Stimulated activated CD4-positive, alpha-beta T cell treated with anti-CD3 and anti-CD28 coated beads, Interleukin-2, amount 100 ng/mL, for 48 hours (primary cell): ENCODE data around the gene CTNNA2.

Source experiments
- DNase-seq, 2 donors: peaks; one replicate each; pipeline ENCODE4 v3.0.0-alpha.2; 2020

CTNNA2 gene

DNA sequence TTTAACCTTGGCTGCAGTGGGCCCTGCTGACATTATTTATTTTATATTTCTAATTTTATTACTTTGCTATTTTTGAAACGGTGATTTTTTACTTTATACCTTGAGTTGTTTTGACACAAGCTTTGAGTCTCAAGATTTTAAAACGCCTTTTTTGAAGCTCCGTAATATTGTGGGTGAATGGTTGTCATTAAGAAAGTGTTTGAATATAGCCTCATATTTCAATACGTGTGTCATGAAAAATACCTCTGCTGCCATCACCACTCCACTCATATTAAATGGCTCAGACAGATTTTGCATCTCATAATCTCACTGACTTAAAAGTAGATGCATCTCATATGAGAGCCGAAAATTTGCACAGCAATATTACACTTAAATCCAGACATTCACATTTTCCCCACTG is 106.6 kb downstream of the CTNNA2 start:
- DNase-seq, result no peak

- DNase-seq, result no peak
Observed at GRCh38 chr2:79619976-79620375, 107.1 kb downstream of the CTNNA2 start.

GRCh38 chr2:79620679-79621078 is 107.8 kb downstream of the CTNNA2 start:
- no peak for DNase-seq

GRCh38 chr2:79621252-79621651 is 108.4 kb downstream of the CTNNA2 start:
- no peak for DNase-seq

- no peak for DNase-seq
Observed at GRCh38 chr2:79621755-79622154, 108.9 kb downstream of the CTNNA2 start.

DNA sequence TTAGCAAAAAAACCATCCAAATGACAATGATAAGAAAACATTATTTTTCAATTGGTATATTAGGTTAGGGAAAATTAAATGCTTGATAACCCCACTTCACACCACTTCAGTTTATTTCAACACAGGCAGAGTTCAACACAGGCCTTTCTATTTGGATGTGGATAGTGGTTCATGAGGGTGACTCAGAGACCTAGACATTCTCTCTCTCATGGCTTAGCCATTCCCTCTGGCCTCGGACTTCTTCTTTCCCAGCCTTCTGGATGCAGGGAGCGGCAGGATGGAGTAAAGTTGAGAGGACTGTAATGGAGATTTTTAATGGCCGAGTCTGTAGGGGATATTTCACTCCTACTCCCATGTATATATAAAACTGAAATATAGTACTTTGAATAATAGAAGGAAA is 109.7 kb downstream of the CTNNA2 start:
- no peak for DNase-seq

- no peak for DNase-seq
Observed at GRCh38 chr2:79627237-79627636, 114.4 kb downstream of the CTNNA2 start.

- DNase-seq, result no peak
Observed at GRCh38 chr2:79630060-79630459, 117.2 kb downstream of the CTNNA2 start.

- no peak for DNase-seq
Observed at GRCh38 chr2:79630972-79631557, 118.2 kb downstream of the CTNNA2 start.

DNA sequence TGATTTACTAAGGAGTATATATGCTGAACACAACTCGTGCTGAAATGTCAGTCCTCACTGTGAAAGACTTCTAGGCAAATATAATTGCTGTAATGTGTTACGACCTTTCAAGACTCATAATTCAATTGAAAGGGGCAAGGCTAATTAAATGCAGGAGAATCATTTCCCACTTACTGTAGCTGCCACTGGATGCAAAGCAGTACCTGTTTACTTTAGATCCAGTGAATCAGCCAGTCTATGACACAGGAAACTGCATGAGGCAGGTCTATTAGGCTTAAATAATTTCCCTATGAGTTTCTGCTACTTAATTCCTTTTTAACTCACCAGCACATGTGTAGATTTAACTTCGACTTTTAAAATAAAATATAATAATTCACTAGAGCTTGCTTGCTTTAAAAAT is 125.6 kb downstream of the CTNNA2 start:
- DNase-seq, result no peak

DNA sequence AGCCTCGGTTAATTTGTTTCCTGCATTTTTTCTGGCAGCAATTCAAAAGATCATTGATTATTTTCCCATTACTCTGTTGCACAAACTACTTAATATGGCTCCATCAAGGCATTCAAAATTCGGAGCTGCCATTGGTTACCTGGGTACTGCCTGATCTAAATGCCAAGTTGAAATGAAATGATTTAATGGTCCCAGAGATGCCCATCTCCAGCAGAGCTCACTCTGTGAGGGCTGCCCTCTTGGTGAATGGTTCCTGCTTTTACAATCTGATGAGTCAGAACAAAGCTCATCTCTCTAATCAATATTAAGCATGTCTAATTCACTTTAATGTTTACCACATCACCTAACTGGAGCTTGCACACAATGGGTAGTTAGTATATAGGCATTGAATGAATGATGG is 126.1 kb downstream of the CTNNA2 start:
- no peak for DNase-seq

GRCh38 chr2:79640001-79640400 is 127.2 kb downstream of the CTNNA2 start:
- DNase-seq, result no peak

DNA sequence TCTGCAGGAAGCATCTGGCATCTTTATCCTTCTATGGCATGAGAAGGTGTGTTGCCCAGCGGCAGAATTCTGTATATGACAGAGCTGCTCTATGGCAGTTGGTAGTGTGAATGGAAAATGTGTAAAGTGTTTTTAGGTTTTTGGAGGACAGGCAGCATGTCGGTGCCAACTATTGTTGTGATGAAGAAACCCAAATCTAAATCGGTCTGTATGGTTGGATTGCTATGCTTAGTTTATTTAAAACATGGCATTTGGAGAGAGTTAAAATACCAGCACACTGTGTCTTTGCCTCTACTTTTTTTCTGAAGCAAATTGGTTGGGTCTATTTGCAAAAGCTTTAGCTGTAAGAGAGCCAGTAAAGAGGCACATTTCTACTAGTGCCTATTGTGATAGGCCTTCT is 136.7 kb downstream of the CTNNA2 start:
- DNase-seq, result no peak

DNA sequence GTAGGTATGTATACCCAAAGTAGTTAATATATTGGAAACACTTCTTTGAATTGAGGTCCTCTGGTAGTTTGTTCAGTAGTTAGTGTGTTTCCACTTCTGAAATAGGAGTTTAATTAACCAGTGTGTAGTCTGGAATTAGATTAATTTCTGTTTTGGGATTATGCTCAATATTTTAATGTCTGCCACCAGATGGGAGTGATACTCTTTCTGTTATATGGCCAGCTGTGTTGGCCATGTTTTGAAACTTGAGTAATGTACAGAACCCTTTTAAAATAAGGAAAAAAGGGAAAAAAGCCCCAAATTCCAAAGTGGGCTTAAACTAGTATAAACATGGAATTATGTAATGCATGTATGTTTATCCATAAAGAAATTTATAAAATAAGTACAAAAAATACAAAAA is 147.7 kb downstream of the CTNNA2 start:
- no peak for DNase-seq

DNA sequence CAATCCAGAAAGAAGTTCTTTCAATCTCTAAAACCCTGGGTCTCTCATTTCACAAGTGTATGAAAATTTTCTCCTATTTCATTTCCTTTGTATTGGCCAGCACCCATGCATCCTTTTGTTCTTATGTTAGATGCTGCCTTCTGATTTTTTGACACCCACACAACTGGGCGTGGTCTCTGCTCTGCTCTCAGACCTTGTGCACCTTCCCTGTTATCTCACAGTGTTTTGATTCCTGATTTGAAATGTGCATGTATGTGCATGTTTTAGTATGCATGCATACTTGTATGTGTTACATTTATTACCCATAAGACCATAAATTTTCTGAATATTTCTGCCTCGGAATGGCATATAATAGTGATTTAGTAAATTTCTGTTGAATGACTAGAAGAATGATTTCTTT is 152.2 kb downstream of the CTNNA2 start:
- no peak for DNase-seq

GRCh38 chr2:79666430-79666829 is 153.6 kb downstream of the CTNNA2 start:
- DNase-seq, result no peak

DNA sequence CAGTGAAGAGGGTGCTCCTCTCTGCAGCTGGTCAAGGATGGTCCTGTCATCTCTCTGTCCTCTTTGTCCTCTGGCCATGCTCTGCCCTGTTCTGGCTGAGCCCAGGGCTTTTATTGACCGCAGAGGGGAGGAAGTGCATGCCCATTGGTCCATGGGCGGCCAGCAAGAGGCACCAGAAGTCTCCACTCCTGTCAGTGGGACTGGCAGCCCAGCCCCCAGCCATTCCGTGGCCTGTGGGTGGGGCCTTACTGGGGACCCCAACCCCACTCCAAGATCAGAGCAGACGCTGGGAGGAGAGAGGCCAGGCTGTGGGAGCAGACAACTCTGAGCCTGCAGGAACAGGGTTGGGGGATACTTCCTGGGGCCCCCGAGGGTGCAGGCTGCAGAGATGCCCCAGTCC is 156.9 kb downstream of the CTNNA2 start:
- DNase-seq, result no peak

- DNase-seq, result no peak
Observed at GRCh38 chr2:79670198-79670597, 157.3 kb downstream of the CTNNA2 start.

GRCh38 chr2:79686884-79687283 is 174.0 kb downstream of the CTNNA2 start:
- DNase-seq, result no peak

DNA sequence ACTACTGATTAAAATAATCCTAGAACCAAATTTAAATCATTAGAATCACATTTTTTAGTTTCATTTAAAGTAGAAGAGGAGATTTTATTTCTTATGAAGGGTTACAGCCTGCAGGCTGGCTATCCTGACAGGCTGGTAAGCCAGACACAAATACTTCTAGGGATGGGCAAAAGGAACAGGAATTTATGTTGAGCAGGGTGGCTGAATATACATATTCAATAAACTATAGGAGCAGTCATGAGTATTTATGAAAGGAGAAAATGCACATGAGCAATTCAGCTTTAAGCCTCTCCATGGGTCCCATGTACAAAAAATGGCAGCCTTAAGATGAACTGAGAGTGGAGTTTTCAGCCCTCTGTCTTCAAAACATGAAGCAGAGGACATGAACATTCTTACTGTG is 182.4 kb downstream of the CTNNA2 start:
- no peak for DNase-seq

DNA sequence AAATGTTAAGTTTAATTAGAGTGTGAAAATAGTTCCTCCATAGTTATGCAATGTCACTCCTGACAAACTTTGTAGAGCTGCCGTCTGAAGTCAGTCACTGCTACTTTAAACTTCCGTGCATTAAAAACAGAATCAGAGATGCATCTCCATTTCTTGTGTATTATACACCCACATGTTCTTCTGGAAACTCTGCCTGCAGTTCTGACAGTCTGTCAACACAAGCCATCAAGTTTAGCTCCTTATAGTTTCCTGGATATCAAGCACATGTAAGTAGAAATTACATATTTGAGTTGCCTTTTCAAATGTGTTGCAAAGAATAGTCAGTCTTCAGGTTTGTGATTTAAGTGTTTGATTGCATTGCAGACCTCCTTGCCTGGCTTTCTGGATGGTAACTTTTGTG is 184.3 kb downstream of the CTNNA2 start:
- DNase-seq, result no peak

- DNase-seq, result no peak
Observed at GRCh38 chr2:79700651-79701050, 187.8 kb downstream of the CTNNA2 start.

DNA sequence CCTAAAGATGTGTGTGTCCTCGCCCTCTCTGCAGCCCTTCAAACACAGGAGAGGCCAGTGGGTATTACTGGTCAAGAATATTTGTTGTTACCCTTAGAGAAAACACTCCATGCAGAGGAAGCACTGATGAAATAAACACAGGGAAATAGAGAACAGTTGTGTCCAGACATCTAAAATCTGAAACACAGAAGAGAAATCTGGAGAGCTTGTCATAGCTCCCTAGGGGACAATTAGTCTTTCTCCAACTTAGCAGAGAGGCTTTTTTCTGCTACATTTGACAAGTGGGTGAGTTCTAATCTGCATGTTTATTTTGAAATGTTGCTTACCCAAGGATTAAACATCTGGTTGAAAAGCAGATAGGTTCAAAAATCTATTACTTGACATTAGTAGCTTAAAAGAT is 190.1 kb downstream of the CTNNA2 start:
- no peak for DNase-seq

DNA sequence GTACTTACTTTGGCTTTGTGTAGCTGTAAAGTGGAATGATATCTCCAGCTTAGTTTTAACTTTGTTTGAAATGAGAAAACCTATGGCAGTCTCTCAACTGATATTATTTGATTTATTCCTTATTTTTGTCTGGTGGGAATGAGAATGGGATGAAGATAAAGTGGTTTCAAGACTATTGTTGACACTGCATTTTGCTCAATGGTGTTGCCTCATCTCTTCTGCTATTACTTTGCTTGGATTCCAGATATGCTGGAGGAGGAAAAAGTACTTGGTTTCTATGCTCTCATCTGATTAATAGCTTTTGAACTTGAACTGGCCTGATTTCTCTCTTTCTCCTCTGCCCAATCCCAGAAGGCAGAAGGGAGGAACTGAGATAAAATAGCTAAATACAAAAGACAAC is 198.2 kb downstream of the CTNNA2 start:
- DNase-seq, result no peak

GRCh38 chr2:79713131-79713785 is 200.4 kb downstream of the CTNNA2 start:
- no peak for DNase-seq
